MG63 (cell line): ENCODE measurements around the gene GABPA. TPM values are rescaled to one million over a fixed set of nuclear protein-coding genes. Genes with fewer than 3 reads are reported as not detected.
"Not testable (repeated sequence)": the region's sequence is repeated elsewhere in the genome, so short reads cannot be mapped to it uniquely, and the experiment has no call there.

Experiments used
- DNase-seq: peaks from one replicate; pipeline ENCODE4 v3.0.0-alpha.2; 2020
- H3K27me3 ChIP-seq: fragments of 250-450 bp; sonication (Bioruptor Pico); 2 replicates; pipeline ENCODE4 v1.5.1; 2020; ENCODE audit warnings: mild to moderate bottlenecking, moderate library complexity
- H3K36me3 ChIP-seq: fragments of 250-450 bp; sonication (Bioruptor Pico); 2 replicates; pipeline ENCODE4 v1.5.1; 2020; ENCODE audit warnings: mild to moderate bottlenecking, moderate library complexity
- H3K4me3 ChIP-seq: fragments of 250-450 bp; sonication (Bioruptor Pico); 2 replicates; pipeline ENCODE4 v1.5.1; 2020; ENCODE audit warnings: mild to moderate bottlenecking, moderate library complexity
- H3K9me3 ChIP-seq: fragments of 250-450 bp; sonication (Bioruptor Pico); 2 replicates; pipeline ENCODE4 v1.5.1; 2020; ENCODE audit warnings: mild to moderate bottlenecking, moderate library complexity
- total RNA-seq: library from RNA; depleted of rRNA; stranded (reverse); fragments of >200 nt; shearing (Covaris generic); gene quantifications from 2 replicates; pipeline ENCODE4 v1.2.3, GENCODE V29; 2014; ENCODE audit warnings: low replicate concordance; rRNA removed

Gene GABPA
- 10.2 and 11.6 TPM in 2 replicates for total RNA-seq

DNA sequence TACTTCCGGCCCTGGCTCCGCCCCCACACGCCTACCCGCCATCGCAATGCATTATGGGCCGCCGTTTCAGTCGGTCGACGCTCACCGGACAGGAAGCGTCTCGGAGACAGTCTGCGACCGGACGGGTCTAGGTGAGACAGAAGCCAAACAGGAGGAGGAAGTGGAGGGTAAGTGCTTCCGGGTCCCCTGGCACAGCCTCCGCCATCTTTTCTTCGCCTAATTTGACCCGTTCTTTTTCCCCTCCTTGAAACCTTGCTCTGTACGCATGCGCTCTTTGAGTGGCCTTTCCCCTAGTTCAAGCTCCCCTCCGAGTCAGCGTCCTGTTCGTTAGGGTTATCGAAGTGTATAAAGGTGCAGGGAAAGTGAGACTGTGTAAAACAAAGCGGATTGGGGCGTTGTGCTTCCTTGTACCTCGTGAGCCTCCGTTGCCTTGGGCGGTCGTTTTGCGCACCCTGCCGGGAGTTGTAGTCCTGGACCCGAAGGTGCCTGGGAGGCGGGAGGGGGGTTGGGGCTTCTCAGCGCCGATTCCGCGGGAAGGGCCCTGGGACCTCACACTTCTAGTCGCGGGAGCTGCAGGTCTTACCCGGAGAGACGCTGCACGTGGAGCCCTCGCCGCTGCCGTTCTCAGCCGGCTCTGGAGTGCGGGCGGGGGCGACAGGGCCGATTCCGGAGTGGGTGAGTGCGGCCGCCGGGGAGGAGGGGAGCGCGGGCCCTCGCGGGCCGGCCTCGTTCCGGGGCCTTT, at the start of gene GABPA, which contains the start of gene ATP5PF:
GABPA (plus strand) TSS at position 69 of the 742 bp plus-strand sequence. CDS start 6,627 bp downstream, outside the sequence.
ATP5PF (minus strand) TSS at position 1 of the 742 bp plus-strand sequence. CDS start 5,110 bp downstream, outside the sequence.
- DNase-seq = peak; percentile 96
- Histone ChIP-seq H3K36me3 (peaks cover 17% of the 10 kb centered on the region), H3K4me3 (peak within 1 kb of the TSS; percentile 84), H3K27me3 (no peaks in the 10 kb centered on the region), H3K9me3 (no peaks in the 10 kb centered on the region)

DNA sequence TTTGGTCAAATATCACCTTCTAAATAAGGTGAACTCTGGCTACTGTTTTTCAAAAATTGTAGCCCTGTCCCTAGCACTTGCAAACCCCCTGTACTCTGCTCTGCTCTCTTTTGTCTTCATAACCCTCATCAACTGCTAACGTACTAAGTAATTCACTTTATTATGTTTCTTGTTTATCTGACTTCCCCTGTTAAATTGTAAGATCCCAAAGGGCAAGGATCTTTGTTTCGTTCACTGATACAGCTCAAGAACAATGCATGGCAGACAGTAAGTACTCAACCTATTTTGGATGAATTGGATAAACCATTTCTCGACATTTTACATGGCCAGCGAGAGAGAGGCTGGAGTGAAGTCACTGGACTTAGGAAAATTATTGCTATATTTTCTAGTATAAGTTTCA, 47.0 kb upstream of the GABPA start:
- H3K27me3 ChIP-seq = no peaks in the 10 kb centered on the region; the same call in 1 of the 2 replicates
- H3K9me3 ChIP-seq = no peaks in the 10 kb centered on the region
- no peaks in the 10 kb centered on the region for H3K36me3 ChIP-seq
- DNase-seq = no peak
- no peak overlapping the region for H3K4me3 ChIP-seq

GRCh38 chr21:25688275-25689155, 46.3 kb upstream of the GABPA start:
- no peak overlapping the region for H3K4me3 ChIP-seq
- DNase-seq = no peak
- H3K36me3 ChIP-seq = no peaks in the 10 kb centered on the region
- no peaks in the 10 kb centered on the region for H3K9me3 ChIP-seq
- H3K27me3 ChIP-seq = no peaks in the 10 kb centered on the region; the same call in 1 of the 2 replicates

- H3K9me3 ChIP-seq = no peaks in the 10 kb centered on the region
- no peaks in the 10 kb centered on the region; the same call in 1 of the 2 replicates for H3K27me3 ChIP-seq
- no peak overlapping the region for H3K4me3 ChIP-seq
- no peaks in the 10 kb centered on the region for H3K36me3 ChIP-seq
- DNase-seq = no peak
Observed at GRCh38 chr21:25689226-25689625, 45.5 kb upstream of the GABPA start.

- DNase-seq = peak; percentile 61
- Histone ChIP-seq H3K4me3 (no peak overlapping the region), H3K27me3 (no peaks in the 10 kb centered on the region; the same call in 1 of the 2 replicates), H3K9me3 (no peaks in the 10 kb centered on the region), H3K36me3 (no peaks in the 10 kb centered on the region)
Observed at GRCh38 chr21:25691976-25692375, 42.8 kb upstream of the GABPA start.

- not testable (repeated sequence) for H3K27me3 ChIP-seq
Observed at GRCh38 chr21:25695461-25695860, 39.3 kb upstream of the GABPA start.

DNA sequence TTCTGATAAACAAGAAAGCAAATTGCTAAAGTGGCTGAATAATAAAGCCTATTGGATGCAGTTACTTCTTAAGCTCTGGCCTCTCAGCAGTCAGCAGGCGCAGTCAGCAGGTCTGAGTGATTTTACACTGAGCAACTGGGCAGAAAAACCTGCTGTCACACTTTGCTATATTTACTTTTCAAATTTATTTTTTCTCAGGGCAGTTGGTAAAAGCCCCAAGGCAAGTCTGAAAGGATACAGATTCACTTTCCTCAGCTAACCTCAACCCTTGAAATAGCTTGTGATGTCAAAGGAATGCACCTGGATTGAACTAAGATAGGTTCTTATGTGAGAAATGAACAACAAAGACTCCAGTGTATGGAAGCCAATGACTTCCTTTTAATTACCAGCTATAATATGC, 34.0 kb upstream of the GABPA start:
- DNase-seq = no peak
- H3K9me3 ChIP-seq = no peaks in the 10 kb centered on the region
- H3K36me3 ChIP-seq = no peaks in the 10 kb centered on the region
- H3K4me3 ChIP-seq = no peak overlapping the region
- H3K27me3 ChIP-seq = no peaks in the 10 kb centered on the region

More at GRCh38 chr21:25695461-25695860, 39.3 kb upstream of the GABPA start:
- not testable (repeated sequence) for DNase-seq, H3K4me3 ChIP-seq, H3K9me3 ChIP-seq, H3K36me3 ChIP-seq

GRCh38 chr21:25701529-25701928, 33.2 kb upstream of the GABPA start:
- no peak for DNase-seq
- Histone ChIP-seq H3K27me3 (no peaks in the 10 kb centered on the region), H3K36me3 (no peaks in the 10 kb centered on the region), H3K4me3 (no peak overlapping the region), H3K9me3 (no peaks in the 10 kb centered on the region)

DNA sequence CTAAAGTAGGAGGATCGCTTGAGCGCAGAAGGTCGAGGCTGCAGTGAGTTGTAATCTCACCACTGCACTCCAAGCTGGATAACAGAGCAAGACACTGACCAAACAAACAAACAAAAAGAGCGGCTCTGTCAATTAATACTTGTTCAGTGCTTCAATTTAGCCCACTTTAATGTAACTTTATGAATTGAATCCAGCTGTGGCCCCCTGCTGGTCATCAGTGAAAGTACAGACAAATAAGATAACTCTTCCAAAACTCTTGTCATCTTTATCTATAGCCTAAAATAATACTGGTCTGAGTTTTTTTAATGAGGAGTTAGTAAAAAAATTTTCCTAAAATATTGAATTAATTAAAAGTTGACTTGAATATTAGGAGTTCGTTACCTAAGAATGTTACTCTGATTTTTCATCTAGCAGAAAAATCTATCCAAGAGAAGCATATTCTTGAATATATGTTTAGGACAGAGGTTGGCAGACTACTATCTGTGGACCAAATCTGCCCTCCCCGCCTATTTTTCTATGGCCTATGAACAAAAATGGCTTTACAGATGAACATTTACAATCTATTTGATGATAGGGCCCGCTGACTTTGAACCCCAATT, 26.2 kb upstream of the GABPA start:
- Histone ChIP-seq H3K4me3 (no peak overlapping the region), H3K9me3 (no peaks in the 10 kb centered on the region), H3K27me3 (no peaks in the 10 kb centered on the region), H3K36me3 (no peaks in the 10 kb centered on the region)
- DNase-seq = no peak

DNA sequence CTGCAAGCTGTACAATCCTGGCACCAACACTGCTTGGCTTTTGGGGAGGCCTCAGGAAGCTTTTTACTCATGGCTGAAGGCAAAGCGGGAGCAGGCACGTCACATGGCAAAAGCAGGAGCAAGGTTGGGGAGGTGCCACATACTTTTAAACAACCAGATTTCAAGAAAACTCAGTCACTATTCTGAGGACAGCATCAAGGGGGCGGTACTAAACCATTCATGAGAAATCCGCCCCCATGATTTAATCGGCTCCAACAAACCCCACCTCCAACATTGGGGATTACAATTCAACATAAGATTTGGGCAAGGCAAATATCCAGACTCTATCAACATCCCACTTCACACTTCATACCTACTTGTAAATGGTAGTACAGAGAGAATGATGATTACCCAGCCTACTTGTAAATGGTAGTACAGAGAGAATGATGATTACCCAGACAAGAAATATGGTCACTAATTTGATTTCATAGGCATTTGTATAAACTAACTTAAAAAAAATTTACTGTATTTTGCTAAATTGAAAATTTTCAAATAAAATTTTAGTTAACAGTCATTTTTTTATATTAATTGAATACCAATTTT, 25.0 kb upstream of the GABPA start:
- Histone ChIP-seq H3K36me3 (no peaks in the 10 kb centered on the region), H3K4me3 (no peak overlapping the region), H3K9me3 (no peaks in the 10 kb centered on the region), H3K27me3 (no peaks in the 10 kb centered on the region)
- DNase-seq = no peak

- H3K9me3 ChIP-seq = no peaks in the 10 kb centered on the region
- no peak overlapping the region for H3K4me3 ChIP-seq
- H3K36me3 ChIP-seq = no peaks in the 10 kb centered on the region
- no peak for DNase-seq
- H3K27me3 ChIP-seq = no peaks in the 10 kb centered on the region
Observed at GRCh38 chr21:25710550-25710949, 24.2 kb upstream of the GABPA start.

GRCh38 chr21:25714066-25714465, 20.7 kb upstream of the GABPA start:
- not testable (repeated sequence) for H3K27me3 ChIP-seq, H3K36me3 ChIP-seq, H3K4me3 ChIP-seq, DNase-seq, H3K9me3 ChIP-seq

DNA sequence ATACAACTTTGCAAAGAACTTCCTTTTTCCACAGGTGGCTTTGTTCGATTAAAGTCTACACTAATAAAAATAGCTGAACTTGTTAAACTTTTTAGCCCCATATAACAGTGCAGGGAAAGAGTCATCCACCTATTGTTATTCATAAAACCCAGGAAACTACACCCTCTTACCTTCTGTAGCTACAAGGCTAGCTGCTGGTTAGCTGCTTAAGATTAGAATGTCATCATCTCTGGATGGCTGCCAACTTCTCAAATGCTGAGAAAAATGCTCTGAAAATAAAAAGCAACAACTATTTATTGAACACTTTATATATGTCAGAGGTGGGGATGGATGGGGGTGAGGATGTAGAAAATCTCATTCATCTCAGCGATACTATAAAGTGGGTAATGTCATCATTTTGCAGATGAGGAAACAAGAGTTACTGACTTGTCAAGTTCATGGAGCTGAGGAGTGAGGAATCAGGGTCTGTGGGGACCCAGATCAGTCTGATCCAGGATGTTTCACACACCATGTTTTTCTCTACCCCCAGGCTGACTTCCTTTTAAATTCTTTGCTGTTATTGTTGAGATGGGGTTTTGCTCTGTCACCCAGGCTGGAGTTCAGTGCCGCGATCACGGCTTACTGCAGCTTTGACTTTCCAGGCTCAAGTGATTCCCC, 17.2 kb upstream of the GABPA start:
- H3K36me3 ChIP-seq = peaks cover 12% of the 10 kb centered on the region
- H3K4me3 ChIP-seq = no peak overlapping the region
- no peaks in the 10 kb centered on the region for H3K27me3 ChIP-seq
- DNase-seq = no peak
- no peaks in the 10 kb centered on the region for H3K9me3 ChIP-seq

DNA sequence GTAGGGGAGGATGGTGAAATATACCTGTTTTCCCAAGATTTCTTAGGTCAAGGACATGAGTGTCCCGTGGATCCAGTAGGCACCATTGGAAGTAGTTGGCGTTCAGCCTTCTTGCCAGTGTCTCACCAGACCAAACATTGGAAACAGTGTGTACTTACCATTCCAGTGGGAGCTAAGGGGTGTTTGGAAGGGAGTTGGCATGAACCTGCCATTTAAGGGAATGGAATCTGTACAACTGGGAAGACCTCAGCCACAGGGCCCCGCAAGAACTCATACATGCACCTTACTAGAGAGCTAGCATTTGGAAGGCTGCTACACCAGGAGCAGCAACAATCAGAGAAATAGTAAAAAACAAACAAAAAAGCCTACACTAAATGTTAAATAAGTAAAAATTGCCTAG, 12.8 kb upstream of the GABPA start:
- Histone ChIP-seq H3K4me3 (no peak overlapping the region), H3K36me3 (peaks cover 46% of the 10 kb centered on the region), H3K27me3 (no peaks in the 10 kb centered on the region), H3K9me3 (no peaks in the 10 kb centered on the region)
- no peak for DNase-seq

DNA sequence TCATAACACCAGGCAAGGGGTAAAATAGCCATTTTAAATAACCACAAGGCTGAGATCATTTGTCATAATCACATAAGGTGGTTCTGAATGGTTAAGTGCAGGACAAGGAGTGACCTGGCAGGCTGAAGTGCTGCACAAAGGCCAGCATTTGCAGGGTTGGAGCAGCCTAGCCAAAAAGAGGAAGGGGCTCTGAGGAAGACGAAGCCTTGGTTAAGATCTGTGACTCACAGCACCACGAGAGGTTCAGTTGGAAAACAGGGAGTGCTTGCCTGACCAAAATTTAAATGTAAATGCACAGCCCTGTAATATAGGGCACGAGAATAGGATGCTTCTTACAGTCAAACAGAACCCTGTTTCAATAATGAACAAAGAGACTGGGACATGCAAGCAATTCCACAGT, 12.1 kb upstream of the GABPA start:
- H3K9me3 ChIP-seq = no peaks in the 10 kb centered on the region
- no peak overlapping the region for H3K4me3 ChIP-seq
- peaks cover 50% of the 10 kb centered on the region for H3K36me3 ChIP-seq
- no peak for DNase-seq
- H3K27me3 ChIP-seq = no peaks in the 10 kb centered on the region

GRCh38 chr21:25732091-25732760, 2.5 kb upstream of the GABPA start:
- Histone ChIP-seq H3K4me3 (no peak overlapping the region), H3K36me3 (peaks cover 46% of the 10 kb centered on the region), H3K27me3 (no peaks in the 10 kb centered on the region), H3K9me3 (no peaks in the 10 kb centered on the region)
- no peak for DNase-seq
